Activated naive CD8-positive, alpha-beta T cell treated with anti-CD3 and anti-CD28 coated beads, Interleukin-2, amount 10 ng/mL, durations not matched to agents 7 days and 5 days (primary cell): ENCODE results near the gene CDKN1A. TPM values are rescaled to one million over a fixed set of nuclear protein-coding genes. Genes with fewer than 3 reads are reported as not detected.
"Not testable (repeated sequence)": the region's sequence is repeated elsewhere in the genome, so short reads cannot be mapped to it uniquely, and the experiment has no call there.

ENCODE experiments used
- ATAC-seq: fragments of 150-1000 bp; cut with Tn5 transposase; one replicate; pipeline ENCODE4 v1.10.0; 2021; ENCODE audit warnings: low read depth, moderate library complexity
- POLR2A ChIA-PET: fragments of 350-600 bp; sonication (Branson Sonifier 250); formaldehyde crosslinking; loops from one replicate; lab custom pipeline; 2021; ENCODE audit warnings: antibody characterized with exemption; lab: Charles Lee
- DNase-seq: peaks from one replicate; pipeline ENCODE4 v3.0.0; 2021
- H3K27ac Mint-ChIP-seq: one replicate; pipeline ENCODE4 v1.8.0; 2022; ENCODE audit warnings: mild to moderate bottlenecking, mixed read lengths
- H3K27me3 Mint-ChIP-seq: one replicate; pipeline ENCODE4 v1.8.0; 2022; ENCODE audit warnings: mild to moderate bottlenecking, moderate library complexity, mixed read lengths
- H3K36me3 Mint-ChIP-seq: one replicate; pipeline ENCODE4 v1.8.0; 2021; ENCODE audit warnings: mild to moderate bottlenecking, mixed read lengths
- H3K4me1 Mint-ChIP-seq: one replicate; pipeline ENCODE4 v1.8.0; 2021; ENCODE audit warnings: mixed read lengths
- H3K4me3 Mint-ChIP-seq: one replicate; pipeline ENCODE4 v1.8.0; 2022; ENCODE audit warnings: mild to moderate bottlenecking, moderate library complexity, mixed read lengths
- H3K9me3 Mint-ChIP-seq: one replicate; pipeline ENCODE4 v1.8.0; 2021; ENCODE audit warnings: mixed read lengths
- total RNA-seq, 2 experiments: library from RNA; stranded (reverse); gene quantifications; one replicate each; pipeline ENCODE4 v1.2.3, GENCODE V29; 2021

The CDKN1A gene
- total RNA-seq, 2 experiments from 2014 or later: 25.1 to 25.9 TPM

GRCh38 chr6:36717231-36717825, 38.8 kb downstream of the CDKN1A start:
- peak; percentile 19 for DNase-seq
- Mint-ChIP-seq H3K4me1 (no peaks in the 10 kb centered on the region), H3K27ac (no peak overlapping the region), H3K27me3 (peaks cover 3% of the 10 kb centered on the region), H3K4me3 (no peak overlapping the region), H3K9me3 (no peaks in the 10 kb centered on the region), H3K36me3 (no peaks in the 10 kb centered on the region)
- ATAC-seq: no peak
- POLR2A ChIA-PET: no interaction called here

GRCh38 chr6:36717871-36718540, 39.5 kb downstream of the CDKN1A start:
- Mint-ChIP-seq H3K27me3 (peaks cover 3% of the 10 kb centered on the region), H3K4me1 (no peaks in the 10 kb centered on the region)
- ATAC-seq: no peak

GRCh38 chr6:36718560-36718959, 40.0 kb downstream of the CDKN1A start:
- ATAC-seq: no peak
- Mint-ChIP-seq H3K4me3 (no peak overlapping the region), H3K36me3 (no peaks in the 10 kb centered on the region), H3K27me3 (peaks cover 3% of the 10 kb centered on the region), H3K27ac (no peak overlapping the region), H3K9me3 (no peaks in the 10 kb centered on the region), H3K4me1 (no peaks in the 10 kb centered on the region)
- no peak for DNase-seq
- POLR2A ChIA-PET: interaction anchor here (0.6 kb wide), 3 partner anchors 12 to 381 kb away, joined by 3 to 5 read pairs (median 3); no protein-coding TSS in a partner anchor

More at GRCh38 chr6:36717871-36718540, 39.5 kb downstream of the CDKN1A start:
- Mint-ChIP-seq H3K9me3 (no peaks in the 10 kb centered on the region), H3K36me3 (no peaks in the 10 kb centered on the region), H3K27ac (no peak overlapping the region), H3K4me3 (no peak overlapping the region)
- DNase-seq: peak; percentile 21
- POLR2A ChIA-PET: interaction anchor here (0.6 kb wide), 1 partner anchor 381 kb away, joined by 5 read pairs; no protein-coding TSS in a partner anchor

GRCh38 chr6:36719126-36719525, 40.6 kb downstream of the CDKN1A start:
- DNase-seq (peak; percentile 8), ATAC-seq (no peak)
- Mint-ChIP-seq H3K36me3 (no peaks in the 10 kb centered on the region), H3K4me1 (no peaks in the 10 kb centered on the region), H3K9me3 (no peaks in the 10 kb centered on the region), H3K27me3 (peaks cover 1% of the 10 kb centered on the region), H3K4me3 (no peak overlapping the region), H3K27ac (no peak overlapping the region)
- POLR2A ChIA-PET: interaction anchor here (0.6 kb wide), 2 partner anchors 11 to 58 kb away, joined by 3 read pairs; no protein-coding TSS in a partner anchor

- POLR2A ChIA-PET: interaction anchor here (0.6 to 0.9 kb wide), 2 partner anchors 112 to 1214 kb away, joined by 3 to 4 read pairs; no protein-coding TSS in a partner anchor
- no peak overlapping the region for H3K4me3 Mint-ChIP-seq
- no peaks in the 10 kb centered on the region for H3K36me3 Mint-ChIP-seq
- peaks cover 5% of the 10 kb centered on the region for H3K4me1 Mint-ChIP-seq
- peak overlapping the region; percentile 11 for H3K27ac Mint-ChIP-seq
- no peaks in the 10 kb centered on the region for H3K9me3 Mint-ChIP-seq
- H3K27me3 Mint-ChIP-seq: peaks cover 1% of the 10 kb centered on the region
- ATAC-seq (no peak), DNase-seq (peak; percentile 17)
These were observed 42.0 kb downstream of the CDKN1A start for GRCh38 chr6:36720251-36721141.

GRCh38 chr6:36721369-36722140, 43.0 kb downstream of the CDKN1A start:
- POLR2A ChIA-PET: interaction anchor here (0.6 kb wide), 1 partner anchor 1213 kb away, joined by 4 read pairs; no protein-coding TSS in a partner anchor
- no peak overlapping the region for H3K27ac Mint-ChIP-seq

GRCh38 chr6:36722365-36722764, 43.9 kb downstream of the CDKN1A start:
- DNase-seq (no peak), ATAC-seq (no peak)
- peaks cover 10% of the 10 kb centered on the region for H3K4me1 Mint-ChIP-seq
- no peaks in the 10 kb centered on the region for H3K27me3 Mint-ChIP-seq
- H3K4me3 Mint-ChIP-seq: no peak overlapping the region
- H3K27ac Mint-ChIP-seq: no peak overlapping the region
- H3K9me3 Mint-ChIP-seq: no peaks in the 10 kb centered on the region
- H3K36me3 Mint-ChIP-seq: no peaks in the 10 kb centered on the region
- POLR2A ChIA-PET: no interaction called here

More at GRCh38 chr6:36721369-36722140, 43.0 kb downstream of the CDKN1A start:
- ATAC-seq (no peak), DNase-seq (no peak)
- H3K27me3 Mint-ChIP-seq: no peaks in the 10 kb centered on the region
- no peaks in the 10 kb centered on the region for H3K9me3 Mint-ChIP-seq
- H3K4me3 Mint-ChIP-seq: no peak overlapping the region
- no peaks in the 10 kb centered on the region for H3K36me3 Mint-ChIP-seq
- peaks cover 5% of the 10 kb centered on the region for H3K4me1 Mint-ChIP-seq

GRCh38 chr6:36722879-36723278, 44.4 kb downstream of the CDKN1A start:
- Mint-ChIP-seq H3K9me3 (no peaks in the 10 kb centered on the region), H3K27ac (no peak overlapping the region), H3K4me3 (no peak overlapping the region), H3K4me1 (peaks cover 15% of the 10 kb centered on the region), H3K36me3 (no peaks in the 10 kb centered on the region), H3K27me3 (no peaks in the 10 kb centered on the region)
- no peak for ATAC-seq
- no peak for DNase-seq
- POLR2A ChIA-PET: no interaction called here

- not testable (repeated sequence) for H3K9me3 Mint-ChIP-seq, H3K27ac Mint-ChIP-seq, DNase-seq, ATAC-seq, H3K27me3 Mint-ChIP-seq, H3K36me3 Mint-ChIP-seq, H3K4me3 Mint-ChIP-seq
- POLR2A ChIA-PET: interaction anchor here (1.0 kb wide), 1 partner anchor 106 kb away, joined by 3 read pairs; no protein-coding TSS in a partner anchor
- peaks cover 21% of the 10 kb centered on the region for H3K4me1 Mint-ChIP-seq
These were observed 45.5 kb downstream of the CDKN1A start for GRCh38 chr6:36723992-36724391.

- no peak overlapping the region for H3K27ac Mint-ChIP-seq
- H3K27me3 Mint-ChIP-seq: peaks cover 2% of the 10 kb centered on the region
- ATAC-seq: peak; percentile 37
These were observed 46.2 kb downstream of the CDKN1A start for GRCh38 chr6:36724514-36725390.

GRCh38 chr6:36725581-36725980, 47.1 kb downstream of the CDKN1A start:
- Mint-ChIP-seq H3K27me3 (peaks cover 2% of the 10 kb centered on the region), H3K9me3 (no peaks in the 10 kb centered on the region), H3K4me1 (peaks cover 21% of the 10 kb centered on the region), H3K27ac (no peak overlapping the region), H3K4me3 (no peak overlapping the region), H3K36me3 (no peaks in the 10 kb centered on the region)
- ATAC-seq (no peak), DNase-seq (no peak)
- POLR2A ChIA-PET: no interaction called here

More at GRCh38 chr6:36724514-36725390, 46.2 kb downstream of the CDKN1A start:
- H3K36me3 Mint-ChIP-seq: no peaks in the 10 kb centered on the region
- DNase-seq: peak; percentile 56
- H3K9me3 Mint-ChIP-seq: no peaks in the 10 kb centered on the region
- H3K4me3 Mint-ChIP-seq: no peak overlapping the region
- POLR2A ChIA-PET: interaction anchor here (1.0 kb wide), 1 partner anchor 106 kb away, joined by 3 read pairs; no protein-coding TSS in a partner anchor
- H3K4me1 Mint-ChIP-seq: peaks cover 21% of the 10 kb centered on the region
